Measurements from ENCODE around the gene CNTN1.

Gene CNTN1

GRCh38 chr12:41100572-41100971, 408.3 kb downstream of the CNTN1 start:
- Histone ChIP-seq H2BK12ac (ENCODE audit: low read length) (no peak overlapping the region), H3K4me3 (ENCODE audit: low read length in 2 of 2) (no peak overlapping the region), H2BK5ac (ENCODE audit: low read length) (no peak overlapping the region), H3K9me3 (replicated peaks in 1 of 2; ENCODE audit: control insufficient read depth in 2 of 2, insufficient read depth in 1 of 2, low read depth in 1 of 2, low read length in 2 of 2) (no peaks in the 10 kb centered on the region), H3K4me2 (ENCODE audit: insufficient read depth, low read length, poor library complexity, severe bottlenecking) (no peak overlapping the region), H2AK5ac (ENCODE audit: low read depth, low read length) (no peak overlapping the region), H3K79me1 (ENCODE audit: low read depth, low read length) (no peaks in the 10 kb centered on the region), H3K14ac (ENCODE audit: low read length) (no peak overlapping the region), H3K36me3 (replicated peaks in 1 of 2; ENCODE audit: control insufficient read depth in 2 of 2, insufficient read depth in 2 of 2, low read length in 2 of 2) (no peaks in the 10 kb centered on the region), H3K23ac (ENCODE audit: low read depth, low read length, poor library complexity) (no peak overlapping the region), H3K4ac (ENCODE audit: low read length) (no peak overlapping the region), H3K9ac (ENCODE audit: low read depth, low read length, poor library complexity) (no peak overlapping the region), H4K91ac (ENCODE audit: low read depth, low read length, poor library complexity) (no peak overlapping the region), H3K27me3 (ENCODE audit: control insufficient read depth in 3 of 3, insufficient read depth in 3 of 3, low read depth in 1 of 3, low read length in 3 of 3) (no peaks in the 10 kb centered on the region), H4K8ac (ENCODE audit: low read depth, low read length) (no peak overlapping the region), H3K27ac (replicated peaks; ENCODE audit: low read length) (no peak overlapping the region), H2BK120ac (ENCODE audit: low read depth, low read length) (no peak overlapping the region), H2BK15ac (ENCODE audit: low read length) (no peak overlapping the region), H3K18ac (ENCODE audit: low read length) (peak overlapping the region; percentile 48), H2AFZ (ENCODE audit: low read length) (no peak overlapping the region), H3K4me1 (ENCODE audit: control insufficient read depth in 2 of 2, insufficient read depth in 1 of 2, low read depth in 1 of 2, low read length in 2 of 2) (no peaks in the 10 kb centered on the region)
- no CpG with 5 or more reads among the region's 1 CpG for WGBS, 2 donors (ENCODE audit: extremely low coverage in 2 of 2, insufficient read length in 2 of 2, insufficient replicate concordance in 1 of 2)
- no peak for DNase-seq (ENCODE audit: low spot score)

GRCh38 chr12:41101806-41102205, 409.6 kb downstream of the CNTN1 start:
- no peak overlapping the region for H2BK5ac ChIP-seq (ENCODE audit: low read length)
- no peak overlapping the region for H3K4me2 ChIP-seq (ENCODE audit: insufficient read depth, low read length, poor library complexity, severe bottlenecking)
- no peak overlapping the region for H2AK5ac ChIP-seq (ENCODE audit: low read depth, low read length)
- H3K9ac ChIP-seq (ENCODE audit: low read depth, low read length, poor library complexity): no peak overlapping the region
- no peak overlapping the region for H3K4me3 ChIP-seq (ENCODE audit: low read length in 2 of 2)
- no peak overlapping the region for H4K8ac ChIP-seq (ENCODE audit: low read depth, low read length)
- no peak overlapping the region for H3K14ac ChIP-seq (ENCODE audit: low read length)
- no peaks in the 10 kb centered on the region for H3K4me1 ChIP-seq (ENCODE audit: control insufficient read depth in 2 of 2, insufficient read depth in 1 of 2, low read depth in 1 of 2, low read length in 2 of 2)
- no peak for DNase-seq (ENCODE audit: low spot score)
- no peak overlapping the region for H4K91ac ChIP-seq (ENCODE audit: low read depth, low read length, poor library complexity)
- H3K9me3 ChIP-seq (replicated peaks in 1 of 2; ENCODE audit: control insufficient read depth in 2 of 2, insufficient read depth in 1 of 2, low read depth in 1 of 2, low read length in 2 of 2): no peaks in the 10 kb centered on the region
- H3K27ac ChIP-seq (replicated peaks; ENCODE audit: low read length): no peak overlapping the region
- H2BK15ac ChIP-seq (ENCODE audit: low read length): no peak overlapping the region
- H2BK120ac ChIP-seq (ENCODE audit: low read depth, low read length): no peak overlapping the region
- no peak overlapping the region for H3K23ac ChIP-seq (ENCODE audit: low read depth, low read length, poor library complexity)
- no peaks in the 10 kb centered on the region for H3K27me3 ChIP-seq (ENCODE audit: control insufficient read depth in 3 of 3, insufficient read depth in 3 of 3, low read depth in 1 of 3, low read length in 3 of 3)
- no peaks in the 10 kb centered on the region for H3K79me1 ChIP-seq (ENCODE audit: low read depth, low read length)
- H2BK12ac ChIP-seq (ENCODE audit: low read length): no peak overlapping the region
- no peaks in the 10 kb centered on the region for H3K36me3 ChIP-seq (replicated peaks in 1 of 2; ENCODE audit: control insufficient read depth in 2 of 2, insufficient read depth in 2 of 2, low read length in 2 of 2)
- H2AFZ ChIP-seq (ENCODE audit: low read length): no peak overlapping the region
- H3K4ac ChIP-seq (ENCODE audit: low read length): no peak overlapping the region
- H3K18ac ChIP-seq (ENCODE audit: low read length): no peak overlapping the region

- H2AFZ ChIP-seq (ENCODE audit: low read length): no peak overlapping the region
- H2BK12ac ChIP-seq (ENCODE audit: low read length): no peak overlapping the region
- no peak overlapping the region for H3K4me3 ChIP-seq (ENCODE audit: low read length in 2 of 2)
- no peaks in the 10 kb centered on the region for H3K36me3 ChIP-seq (replicated peaks in 1 of 2; ENCODE audit: control insufficient read depth in 2 of 2, insufficient read depth in 2 of 2, low read length in 2 of 2)
- no peak overlapping the region for H3K4ac ChIP-seq (ENCODE audit: low read length)
- no peak overlapping the region for H2BK120ac ChIP-seq (ENCODE audit: low read depth, low read length)
- no peak overlapping the region for H3K14ac ChIP-seq (ENCODE audit: low read length)
- no peaks in the 10 kb centered on the region for H3K79me1 ChIP-seq (ENCODE audit: low read depth, low read length)
- no peak overlapping the region for H2AK5ac ChIP-seq (ENCODE audit: low read depth, low read length)
- H3K9me3 ChIP-seq (replicated peaks in 1 of 2; ENCODE audit: control insufficient read depth in 2 of 2, insufficient read depth in 1 of 2, low read depth in 1 of 2, low read length in 2 of 2): no peaks in the 10 kb centered on the region
- no peak overlapping the region for H3K4me2 ChIP-seq (ENCODE audit: insufficient read depth, low read length, poor library complexity, severe bottlenecking)
- no peaks in the 10 kb centered on the region for H3K27me3 ChIP-seq (ENCODE audit: control insufficient read depth in 3 of 3, insufficient read depth in 3 of 3, low read depth in 1 of 3, low read length in 3 of 3)
- H3K4me1 ChIP-seq (ENCODE audit: control insufficient read depth in 2 of 2, insufficient read depth in 1 of 2, low read depth in 1 of 2, low read length in 2 of 2): no peaks in the 10 kb centered on the region
- H3K23ac ChIP-seq (ENCODE audit: low read depth, low read length, poor library complexity): no peak overlapping the region
- H4K8ac ChIP-seq (ENCODE audit: low read depth, low read length): no peak overlapping the region
- H2BK5ac ChIP-seq (ENCODE audit: low read length): no peak overlapping the region
- no peak overlapping the region for H3K9ac ChIP-seq (ENCODE audit: low read depth, low read length, poor library complexity)
- H3K18ac ChIP-seq (ENCODE audit: low read length): no peak overlapping the region
- no peak overlapping the region for H4K91ac ChIP-seq (ENCODE audit: low read depth, low read length, poor library complexity)
- H2BK15ac ChIP-seq (ENCODE audit: low read length): no peak overlapping the region
- H3K27ac ChIP-seq (replicated peaks; ENCODE audit: low read length): no peak overlapping the region
- WGBS, 2 donors (ENCODE audit: extremely low coverage in 2 of 2, insufficient read length in 2 of 2, insufficient replicate concordance in 1 of 2): no CpG with 5 or more reads among the region's 4 CpGs
- no peak for DNase-seq (ENCODE audit: low spot score)
These were observed 411.4 kb downstream of the CNTN1 start for GRCh38 chr12:41103614-41104013.

- Histone ChIP-seq H3K27ac (replicated peaks; ENCODE audit: low read length) (no peak overlapping the region), H2BK120ac (ENCODE audit: low read depth, low read length) (no peak overlapping the region), H2BK12ac (ENCODE audit: low read length) (no peak overlapping the region), H3K4ac (ENCODE audit: low read length) (no peak overlapping the region), H2BK5ac (ENCODE audit: low read length) (no peak overlapping the region), H3K9me3 (replicated peaks in 1 of 2; ENCODE audit: control insufficient read depth in 2 of 2, insufficient read depth in 1 of 2, low read depth in 1 of 2, low read length in 2 of 2) (no peaks in the 10 kb centered on the region), H3K18ac (ENCODE audit: low read length) (no peak overlapping the region), H2BK15ac (ENCODE audit: low read length) (no peak overlapping the region), H3K14ac (ENCODE audit: low read length) (no peak overlapping the region), H3K79me1 (ENCODE audit: low read depth, low read length) (no peaks in the 10 kb centered on the region), H3K4me1 (ENCODE audit: control insufficient read depth in 2 of 2, insufficient read depth in 1 of 2, low read depth in 1 of 2, low read length in 2 of 2) (no peaks in the 10 kb centered on the region), H2AFZ (ENCODE audit: low read length) (no peak overlapping the region), H3K27me3 (ENCODE audit: control insufficient read depth in 3 of 3, insufficient read depth in 3 of 3, low read depth in 1 of 3, low read length in 3 of 3) (no peaks in the 10 kb centered on the region), H4K8ac (ENCODE audit: low read depth, low read length) (no peak overlapping the region), H4K91ac (ENCODE audit: low read depth, low read length, poor library complexity) (no peak overlapping the region), H3K4me2 (ENCODE audit: insufficient read depth, low read length, poor library complexity, severe bottlenecking) (no peak overlapping the region), H2AK5ac (ENCODE audit: low read depth, low read length) (no peak overlapping the region), H3K36me3 (replicated peaks in 1 of 2; ENCODE audit: control insufficient read depth in 2 of 2, insufficient read depth in 2 of 2, low read length in 2 of 2) (no peaks in the 10 kb centered on the region), H3K9ac (ENCODE audit: low read depth, low read length, poor library complexity) (no peak overlapping the region), H3K23ac (ENCODE audit: low read depth, low read length, poor library complexity) (no peak overlapping the region), H3K4me3 (ENCODE audit: low read length in 2 of 2) (no peak overlapping the region)
- no peak for DNase-seq (ENCODE audit: low spot score)
- no CpG with 5 or more reads among the region's 3 CpGs for WGBS, 2 donors (ENCODE audit: extremely low coverage in 2 of 2, insufficient read length in 2 of 2, insufficient replicate concordance in 1 of 2)
These were observed 414.1 kb downstream of the CNTN1 start for GRCh38 chr12:41106315-41106714.

All from neuronal stem cell (in vitro differentiated cells).